GM19240 (cell line): ENCODE data around the gene EGFR.
"Not testable (repeated sequence)": the region's sequence is repeated elsewhere in the genome, so short reads cannot be mapped to it uniquely, and the experiment has no call there.

Source experiments
- DNase-seq: peaks from one replicate; pipeline ENCODE4 v3.0.0; 2011; ENCODE audit warnings: low spot score; ENCODE audit not compliant: insufficient read length

EGFR gene

DNA sequence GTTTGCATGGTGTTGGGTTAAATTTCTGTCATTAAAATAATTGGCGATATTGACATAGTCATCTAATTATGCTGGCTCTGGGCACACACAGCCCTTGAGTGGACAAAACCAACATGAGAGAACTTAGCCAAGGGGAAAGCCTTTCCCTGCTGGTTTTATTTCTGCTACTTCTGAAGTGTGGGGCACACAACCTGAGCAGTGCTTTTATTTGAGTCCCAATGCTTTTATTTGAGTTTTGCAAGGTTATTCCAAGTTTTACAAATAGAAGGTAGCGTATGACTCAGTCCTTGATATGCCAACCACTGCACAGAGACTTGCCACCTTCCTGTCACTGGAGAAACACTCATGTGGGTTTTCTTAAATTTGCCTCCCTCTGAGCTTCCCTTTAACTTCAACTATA is 145.7 kb downstream of the EGFR start:
- DNase-seq = no peak

DNA sequence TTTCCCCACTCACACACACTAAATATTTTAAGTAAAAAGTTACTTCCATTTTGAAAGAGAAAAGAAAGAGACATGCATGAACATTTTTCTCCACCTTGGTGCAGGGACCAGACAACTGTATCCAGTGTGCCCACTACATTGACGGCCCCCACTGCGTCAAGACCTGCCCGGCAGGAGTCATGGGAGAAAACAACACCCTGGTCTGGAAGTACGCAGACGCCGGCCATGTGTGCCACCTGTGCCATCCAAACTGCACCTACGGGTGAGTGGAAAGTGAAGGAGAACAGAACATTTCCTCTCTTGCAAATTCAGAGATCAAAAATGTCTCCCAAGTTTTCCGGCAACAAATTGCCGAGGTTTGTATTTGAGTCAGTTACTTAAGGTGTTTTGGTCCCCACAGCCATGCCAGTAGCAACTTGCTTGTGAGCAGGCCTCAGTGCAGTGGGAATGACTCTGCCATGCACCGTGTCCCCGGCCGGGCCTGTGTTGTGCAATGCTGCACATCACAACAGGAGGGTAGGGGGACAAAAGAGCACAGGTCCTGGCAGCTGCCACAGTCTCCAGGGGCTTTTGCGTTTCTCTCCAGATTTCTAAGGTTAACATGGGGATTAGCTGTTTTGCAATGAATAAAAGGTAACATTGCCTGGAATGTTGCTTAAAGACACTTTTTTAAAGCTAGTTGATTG is 146.5 kb downstream of the EGFR start:
- DNase-seq = no peak

DNA sequence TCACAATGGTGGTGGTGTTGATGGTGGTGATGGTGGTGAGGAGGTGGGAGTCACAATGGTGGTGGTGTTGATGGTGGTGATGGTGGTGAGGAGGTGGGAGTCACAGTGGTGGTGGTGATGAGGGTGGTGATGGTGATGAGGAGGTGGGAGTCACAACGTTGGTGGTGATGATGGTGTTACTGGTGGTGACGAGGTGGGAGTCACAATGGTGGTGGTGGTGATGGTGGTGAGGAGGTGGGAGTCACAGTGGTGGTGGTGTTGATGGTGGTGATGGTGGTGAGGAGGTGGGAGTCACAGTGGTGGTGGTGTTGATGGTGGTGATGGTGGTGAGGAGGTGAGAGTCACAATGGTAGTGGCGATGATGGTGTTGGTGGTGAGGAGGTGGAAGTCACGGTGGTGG is 148.5 kb downstream of the EGFR start:
- not testable (repeated sequence) for DNase-seq

GRCh38 chr7:55170335-55171069 is 151.7 kb downstream of the EGFR start:
- no peak for DNase-seq

DNA sequence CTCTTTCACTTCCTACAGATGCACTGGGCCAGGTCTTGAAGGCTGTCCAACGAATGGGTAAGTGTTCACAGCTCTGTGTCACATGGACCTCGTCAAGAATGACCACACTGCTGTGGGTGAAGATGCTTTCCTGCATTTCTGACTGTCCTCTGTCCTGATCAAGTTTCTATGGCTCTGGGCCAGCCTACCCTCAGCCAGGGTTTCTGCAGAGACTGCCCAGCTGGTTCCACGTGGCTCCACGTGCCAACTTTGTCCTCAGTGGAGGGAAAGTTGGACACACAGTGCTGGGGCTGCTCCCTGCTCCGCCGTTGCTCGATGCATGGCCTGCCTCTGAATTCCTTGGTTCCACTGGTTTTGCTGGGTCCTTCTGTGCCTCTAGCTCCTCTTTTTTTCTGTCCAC is 152.3 kb downstream of the EGFR start:
- DNase-seq = no peak

GRCh38 chr7:55172161-55172560 is 153.3 kb downstream of the EGFR start:
- DNase-seq = no peak

DNA sequence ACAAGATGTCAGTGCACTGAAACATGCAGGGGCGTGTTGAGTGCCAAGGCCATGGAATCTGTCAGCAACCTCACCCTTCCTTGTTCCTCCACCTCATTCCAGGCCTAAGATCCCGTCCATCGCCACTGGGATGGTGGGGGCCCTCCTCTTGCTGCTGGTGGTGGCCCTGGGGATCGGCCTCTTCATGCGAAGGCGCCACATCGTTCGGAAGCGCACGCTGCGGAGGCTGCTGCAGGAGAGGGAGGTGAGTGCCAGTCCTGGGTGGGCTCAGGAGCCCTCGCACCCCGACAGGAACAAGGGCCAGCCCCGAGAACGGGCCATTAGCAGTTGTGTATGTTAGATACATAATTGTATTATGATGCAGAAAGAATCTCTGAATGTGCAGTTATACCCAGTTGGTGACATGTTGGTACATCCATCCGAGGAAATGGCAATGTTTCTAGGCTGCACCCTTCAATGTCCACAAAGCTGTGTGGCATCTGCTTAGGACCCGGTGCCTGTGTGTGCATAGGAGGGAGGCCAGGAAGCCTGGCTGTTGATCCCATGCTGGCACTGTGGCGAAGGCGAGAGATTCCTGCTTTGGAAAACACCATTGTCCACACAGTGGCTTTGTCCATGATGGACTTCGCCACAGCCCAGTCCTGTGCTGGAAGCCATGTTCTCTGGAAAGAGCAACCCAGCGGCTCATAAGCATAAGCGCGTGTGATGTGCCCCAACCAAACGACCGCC is 154.2 kb downstream of the EGFR start:
- DNase-seq = no peak

DNA sequence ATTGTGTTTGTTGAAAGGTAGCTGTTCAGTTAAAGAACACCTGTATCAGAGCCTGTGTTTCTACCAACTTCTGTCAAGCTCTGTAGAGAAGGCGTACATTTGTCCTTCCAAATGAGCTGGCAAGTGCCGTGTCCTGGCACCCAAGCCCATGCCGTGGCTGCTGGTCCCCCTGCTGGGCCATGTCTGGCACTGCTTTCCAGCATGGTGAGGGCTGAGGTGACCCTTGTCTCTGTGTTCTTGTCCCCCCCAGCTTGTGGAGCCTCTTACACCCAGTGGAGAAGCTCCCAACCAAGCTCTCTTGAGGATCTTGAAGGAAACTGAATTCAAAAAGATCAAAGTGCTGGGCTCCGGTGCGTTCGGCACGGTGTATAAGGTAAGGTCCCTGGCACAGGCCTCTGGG is 154.9 kb downstream of the EGFR start:
- DNase-seq = no peak

- DNase-seq = no peak
Observed at GRCh38 chr7:55174456-55174855, 155.6 kb downstream of the EGFR start.

- DNase-seq = no peak
Observed at GRCh38 chr7:55174856-55175255, 156.0 kb downstream of the EGFR start.

DNA sequence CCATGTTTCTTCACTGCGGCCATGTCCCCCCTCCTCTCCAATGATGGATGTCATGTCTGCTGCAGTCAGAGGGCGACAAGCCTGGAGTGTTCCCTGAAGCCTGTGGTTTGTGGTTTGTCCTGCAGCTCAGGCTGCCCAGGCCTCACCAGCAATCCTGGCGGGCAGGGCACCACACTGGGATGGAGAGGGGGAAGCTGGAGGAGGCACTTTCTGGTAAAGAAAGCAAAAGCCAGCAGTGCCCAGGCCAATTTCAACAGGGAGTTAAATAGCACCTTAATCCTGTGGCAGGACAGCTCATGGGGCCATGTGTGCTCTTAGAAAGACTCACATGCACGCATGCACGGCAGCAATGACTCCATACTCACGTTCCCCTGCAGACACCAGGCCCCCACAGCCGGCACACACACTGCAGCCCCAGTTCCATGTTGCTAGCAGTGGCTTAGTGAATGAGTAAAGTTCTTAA is 158.3 kb downstream of the EGFR start:
- DNase-seq = no peak

DNA sequence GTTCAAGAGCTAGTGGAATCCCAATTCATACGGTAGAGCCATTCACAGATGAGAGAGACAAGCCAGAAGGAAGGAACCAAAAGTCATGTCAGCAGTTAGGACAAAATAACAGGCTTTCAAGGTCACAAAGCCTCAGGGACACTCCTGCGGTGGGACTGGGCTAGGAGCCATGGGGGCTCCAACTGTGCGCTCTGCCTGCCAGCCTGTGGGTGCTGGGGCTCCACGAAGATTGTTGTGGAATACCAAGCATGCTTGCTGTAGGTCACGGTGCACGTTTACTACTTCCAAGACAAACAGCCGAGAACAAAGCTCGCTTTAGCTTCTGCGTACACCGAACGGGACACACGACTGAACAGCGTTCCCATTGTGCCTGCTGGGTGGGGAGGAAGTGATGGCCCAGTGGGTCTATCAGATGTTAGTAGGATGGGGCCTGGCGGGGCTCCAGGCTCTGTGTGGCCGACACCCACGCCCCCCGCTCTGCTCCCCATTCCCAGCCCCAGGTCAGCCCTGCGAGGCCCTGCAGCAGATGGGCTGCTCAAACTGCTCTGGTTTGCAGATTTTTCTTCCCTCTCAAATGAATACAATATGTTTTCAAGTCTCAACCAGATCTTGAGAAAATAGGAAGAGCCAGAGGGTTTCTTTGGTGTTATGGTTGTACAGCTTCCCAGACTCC is 158.9 kb downstream of the EGFR start:
- no peak for DNase-seq

GRCh38 chr7:55178292-55178862 is 159.6 kb downstream of the EGFR start:
- DNase-seq = no peak

DNA sequence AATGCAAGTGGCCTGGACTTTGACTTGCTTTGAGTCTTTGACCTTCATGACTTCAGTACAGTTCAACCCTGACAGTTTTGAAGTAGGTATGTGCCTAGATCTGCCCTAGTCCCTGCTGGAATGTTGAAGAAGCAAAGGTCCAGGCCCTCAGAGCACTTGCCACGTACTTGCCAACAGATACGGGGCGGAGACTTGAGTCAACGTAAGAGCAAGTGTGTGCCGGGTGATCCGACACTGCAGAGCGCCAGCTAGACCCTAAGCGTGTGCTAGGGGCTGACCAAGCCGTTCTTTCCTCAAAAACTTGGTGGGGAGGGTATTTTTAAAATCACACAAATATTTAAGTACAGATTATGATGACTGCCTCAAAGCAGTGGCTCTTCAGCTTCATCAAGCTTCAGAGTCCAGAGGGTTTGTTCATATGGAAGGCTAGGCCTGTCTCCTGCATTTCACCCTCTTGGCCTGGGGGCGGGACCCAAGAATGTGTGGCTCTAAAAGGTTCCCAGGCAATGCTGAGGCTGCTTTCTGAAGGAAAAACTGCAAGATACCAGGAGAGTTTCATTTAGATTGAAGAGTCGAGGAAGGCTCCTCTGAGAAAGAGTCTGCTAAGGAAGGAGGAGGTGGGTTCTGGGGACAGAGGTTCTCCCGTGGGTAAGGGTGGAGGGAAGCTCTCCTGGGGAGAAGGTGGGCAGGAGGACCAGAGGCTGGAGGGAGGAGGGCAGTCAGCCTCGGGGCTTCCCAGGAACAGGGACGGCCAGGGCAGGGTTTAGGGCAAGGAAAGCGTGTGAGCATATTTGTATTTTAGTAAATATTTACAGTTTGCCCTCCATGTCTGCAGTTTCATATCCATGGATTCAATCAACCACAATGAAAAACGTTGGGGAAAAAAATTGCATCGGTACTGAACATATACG is 160.3 kb downstream of the EGFR start:
- no peak for DNase-seq

GRCh38 chr7:55179931-55180682 is 161.3 kb downstream of the EGFR start:
- DNase-seq = no peak

DNA sequence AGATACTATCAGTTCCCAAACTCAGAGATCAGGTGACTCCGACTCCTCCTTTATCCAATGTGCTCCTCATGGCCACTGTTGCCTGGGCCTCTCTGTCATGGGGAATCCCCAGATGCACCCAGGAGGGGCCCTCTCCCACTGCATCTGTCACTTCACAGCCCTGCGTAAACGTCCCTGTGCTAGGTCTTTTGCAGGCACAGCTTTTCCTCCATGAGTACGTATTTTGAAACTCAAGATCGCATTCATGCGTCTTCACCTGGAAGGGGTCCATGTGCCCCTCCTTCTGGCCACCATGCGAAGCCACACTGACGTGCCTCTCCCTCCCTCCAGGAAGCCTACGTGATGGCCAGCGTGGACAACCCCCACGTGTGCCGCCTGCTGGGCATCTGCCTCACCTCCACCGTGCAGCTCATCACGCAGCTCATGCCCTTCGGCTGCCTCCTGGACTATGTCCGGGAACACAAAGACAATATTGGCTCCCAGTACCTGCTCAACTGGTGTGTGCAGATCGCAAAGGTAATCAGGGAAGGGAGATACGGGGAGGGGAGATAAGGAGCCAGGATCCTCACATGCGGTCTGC is 162.2 kb downstream of the EGFR start:
- DNase-seq = no peak

DNA sequence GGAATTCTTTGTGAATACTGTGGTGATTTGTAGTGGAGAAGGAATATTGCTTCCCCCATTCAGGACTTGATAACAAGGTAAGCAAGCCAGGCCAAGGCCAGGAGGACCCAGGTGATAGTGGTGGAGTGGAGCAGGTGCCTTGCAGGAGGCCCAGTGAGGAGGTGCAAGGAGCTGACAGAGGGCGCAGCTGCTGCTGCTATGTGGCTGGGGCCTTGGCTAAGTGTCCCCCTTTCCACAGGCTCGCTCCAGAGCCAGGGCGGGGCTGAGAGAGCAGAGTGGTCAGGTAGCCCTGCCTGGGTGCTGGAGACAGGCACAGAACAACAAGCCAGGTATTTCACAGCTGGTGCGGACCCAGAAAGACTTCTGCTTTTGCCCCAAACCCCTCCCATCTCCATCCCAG is 162.9 kb downstream of the EGFR start:
- no peak for DNase-seq

DNA sequence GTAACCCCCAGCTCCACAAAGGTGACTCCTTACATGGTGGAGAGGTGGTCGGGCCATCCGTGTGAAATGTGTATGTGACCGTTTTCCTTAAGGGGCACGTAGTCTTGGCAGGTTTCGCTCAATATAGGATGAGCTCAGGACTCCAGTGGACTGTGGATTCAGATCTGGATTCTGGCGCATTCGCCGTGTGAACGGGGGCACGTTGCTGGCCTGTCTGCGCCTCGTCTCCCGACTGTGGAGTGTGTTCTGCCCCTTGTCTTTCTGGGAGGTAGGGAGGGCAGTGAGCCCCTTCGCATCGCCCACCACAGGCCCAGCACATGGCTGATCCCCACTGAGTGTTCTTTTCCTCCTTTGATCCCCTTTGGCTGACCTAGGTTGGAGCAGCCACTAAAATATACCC is 165.1 kb downstream of the EGFR start:
- no peak for DNase-seq

GRCh38 chr7:55185321-55185802 is 166.5 kb downstream of the EGFR start:
- no peak for DNase-seq
